GM18907 (cell line): ENCODE measurements around the gene CELSR3.

Experiments used
- ATAC-seq: cut with Tn5 transposase; IDR thresholded peaks from one replicate; pipeline ENCODE4 v1.9.1; 2021; ENCODE audit warnings: mild to moderate bottlenecking, moderate library complexity; ENCODE audit not compliant: unreplicated experiment

Gene CELSR3

GRCh38 chr3:48662753-48663488 lies at the start of gene CELSR3:
Gene CELSR3 (minus strand): TSS chr3:48662886. CDS start chr3:48662634, 252 bp downstream.
- no peak for ATAC-seq

- no peak for ATAC-seq
Measured at GRCh38 chr3:48711727-48712126, 49.0 kb upstream of the CELSR3 start.

- no peak for ATAC-seq
Measured at GRCh38 chr3:48709051-48709461, 46.4 kb upstream of the CELSR3 start.

- ATAC-seq, result no peak
Measured at GRCh38 chr3:48708481-48708889, 45.8 kb upstream of the CELSR3 start.

- no peak for ATAC-seq
Measured at GRCh38 chr3:48707157-48707556, 44.5 kb upstream of the CELSR3 start.

GRCh38 chr3:48702320-48702920 lies 39.7 kb upstream of the CELSR3 start:
- ATAC-seq, result no peak

- no peak for ATAC-seq
Measured at GRCh38 chr3:48700731-48701405, 38.2 kb upstream of the CELSR3 start.

- ATAC-seq, result no peak
Measured at GRCh38 chr3:48698891-48699290, 36.2 kb upstream of the CELSR3 start.

GRCh38 chr3:48697952-48698351 lies 35.3 kb upstream of the CELSR3 start:
- ATAC-seq, result no peak

- ATAC-seq, result no peak
Measured at GRCh38 chr3:48696601-48697000, 33.9 kb upstream of the CELSR3 start.

GRCh38 chr3:48696156-48696555 lies 33.5 kb upstream of the CELSR3 start:
- ATAC-seq, result no peak

- no peak for ATAC-seq
Measured at GRCh38 chr3:48695393-48695753, 32.7 kb upstream of the CELSR3 start.

- no peak for ATAC-seq
Measured at GRCh38 chr3:48694610-48695392, 32.1 kb upstream of the CELSR3 start.

- no peak for ATAC-seq
Measured at GRCh38 chr3:48693826-48694225, 31.1 kb upstream of the CELSR3 start.

GRCh38 chr3:48692551-48692950 lies 29.9 kb upstream of the CELSR3 start:
- ATAC-seq, result no peak

GRCh38 chr3:48690846-48691458 lies 28.3 kb upstream of the CELSR3 start:
- ATAC-seq, result no peak

GRCh38 chr3:48689384-48689783 lies 26.7 kb upstream of the CELSR3 start:
- no peak for ATAC-seq

GRCh38 chr3:48688737-48689075 lies 26.0 kb upstream of the CELSR3 start:
- no peak for ATAC-seq

- ATAC-seq, result no peak
Measured at GRCh38 chr3:48688032-48688736, 25.5 kb upstream of the CELSR3 start.

GRCh38 chr3:48687220-48687678 lies 24.6 kb upstream of the CELSR3 start:
- no peak for ATAC-seq
